Skeletal muscle satellite cell (primary cell): ENCODE data around the gene SETD2.

Experiments
- H3K27me3 ChIP-seq: 2 replicates; pipeline ENCODE4 v1.7.0; 2013; ENCODE audit warnings: low read length; ENCODE audit not compliant: control insufficient read depth, insufficient read depth
- H3K36me3 ChIP-seq: 2 replicates; pipeline ENCODE4 v1.7.0; 2013; ENCODE audit warnings: mild to moderate bottlenecking, control low read depth, low read length; ENCODE audit not compliant: insufficient read depth
- H3K4me1 ChIP-seq: 2 replicates; pipeline ENCODE4 v1.7.0; 2013; ENCODE audit warnings: low read length; ENCODE audit not compliant: control insufficient read depth, insufficient read depth
- H3K4me2 ChIP-seq: 2 replicates; pipeline ENCODE4 v1.7.0; 2013; ENCODE audit warnings: mild to moderate bottlenecking, low read length
- H3K4me3 ChIP-seq: 2 replicates; pipeline ENCODE4 v1.7.0; 2013; ENCODE audit warnings: low read length
- H3K9ac ChIP-seq: 2 replicates; pipeline ENCODE4 v1.7.0; 2013; ENCODE audit warnings: mild to moderate bottlenecking, low read depth, low read length, moderate library complexity
- H3K9me3 ChIP-seq: replicated peaks from 2 replicates; pipeline ENCODE4 v1.7.0; 2013; ENCODE audit warnings: mild to moderate bottlenecking, control low read depth, low read length

Gene SETD2

GRCh38 chr3:47000922-47001730 lies 162.8 kb downstream of the SETD2 start:
- H3K9me3 ChIP-seq: no peaks in the 10 kb centered on the region
- no peaks in the 10 kb centered on the region for H3K27me3 ChIP-seq
- peaks cover 8% of the 10 kb centered on the region for H3K4me1 ChIP-seq
- H3K4me2 ChIP-seq: no peak overlapping the region
- H3K4me3 ChIP-seq: no peak overlapping the region
- H3K9ac ChIP-seq: no peak overlapping the region
- peaks cover 3% of the 10 kb centered on the region for H3K36me3 ChIP-seq

GRCh38 chr3:47000198-47000815 lies 163.6 kb downstream of the SETD2 start:
- H3K9me3 ChIP-seq: no peaks in the 10 kb centered on the region
- H3K9ac ChIP-seq: no peak overlapping the region
- peaks cover 3% of the 10 kb centered on the region for H3K36me3 ChIP-seq
- no peaks in the 10 kb centered on the region for H3K27me3 ChIP-seq
- peaks cover 8% of the 10 kb centered on the region for H3K4me1 ChIP-seq
- H3K4me2 ChIP-seq: no peak overlapping the region
- no peak overlapping the region for H3K4me3 ChIP-seq

- H3K36me3 ChIP-seq: peaks cover 3% of the 10 kb centered on the region
- peaks cover 8% of the 10 kb centered on the region for H3K4me1 ChIP-seq
- no peak overlapping the region for H3K4me3 ChIP-seq
- no peak overlapping the region for H3K4me2 ChIP-seq
- no peaks in the 10 kb centered on the region for H3K27me3 ChIP-seq
- H3K9ac ChIP-seq: no peak overlapping the region
- H3K9me3 ChIP-seq: no peaks in the 10 kb centered on the region
Measured at GRCh38 chr3:46999516-47000197, 164.3 kb downstream of the SETD2 start.

- no peaks in the 10 kb centered on the region for H3K9me3 ChIP-seq
- H3K36me3 ChIP-seq: peaks cover 3% of the 10 kb centered on the region
- H3K4me3 ChIP-seq: no peak overlapping the region
- H3K9ac ChIP-seq: no peak overlapping the region
- no peak overlapping the region for H3K4me2 ChIP-seq
- peaks cover 8% of the 10 kb centered on the region for H3K4me1 ChIP-seq
- no peaks in the 10 kb centered on the region for H3K27me3 ChIP-seq
Measured at GRCh38 chr3:46998852-46999515, 164.9 kb downstream of the SETD2 start.

- Histone ChIP-seq H3K9me3 (no peaks in the 10 kb centered on the region), H3K4me1 (peaks cover 8% of the 10 kb centered on the region), H3K4me2 (no peak overlapping the region), H3K36me3 (peaks cover 3% of the 10 kb centered on the region), H3K9ac (no peak overlapping the region), H3K4me3 (no peak overlapping the region), H3K27me3 (no peaks in the 10 kb centered on the region)
Measured at GRCh38 chr3:46998121-46998851, 165.6 kb downstream of the SETD2 start.

GRCh38 chr3:46997453-46998091 lies 166.3 kb downstream of the SETD2 start:
- Histone ChIP-seq H3K4me3 (no peak overlapping the region), H3K9me3 (no peaks in the 10 kb centered on the region)

GRCh38 chr3:46996689-46997452 lies 167.0 kb downstream of the SETD2 start:
- no peak overlapping the region for H3K4me3 ChIP-seq
- H3K4me1 ChIP-seq: peaks cover 8% of the 10 kb centered on the region
- no peak overlapping the region for H3K9ac ChIP-seq
- no peaks in the 10 kb centered on the region for H3K9me3 ChIP-seq
- peaks cover 3% of the 10 kb centered on the region for H3K36me3 ChIP-seq
- H3K4me2 ChIP-seq: no peak overlapping the region
- H3K27me3 ChIP-seq: no peaks in the 10 kb centered on the region

More at GRCh38 chr3:46997453-46998091, 166.3 kb downstream of the SETD2 start:
- H3K27me3 ChIP-seq: no peaks in the 10 kb centered on the region
- H3K36me3 ChIP-seq: peaks cover 3% of the 10 kb centered on the region
- H3K4me1 ChIP-seq: peaks cover 8% of the 10 kb centered on the region
- H3K9ac ChIP-seq: no peak overlapping the region
- H3K4me2 ChIP-seq: no peak overlapping the region

- no peaks in the 10 kb centered on the region for H3K27me3 ChIP-seq
- H3K4me2 ChIP-seq: no peak overlapping the region
- H3K9ac ChIP-seq: no peak overlapping the region
- peaks cover 8% of the 10 kb centered on the region for H3K4me1 ChIP-seq
- no peaks in the 10 kb centered on the region for H3K9me3 ChIP-seq
- no peaks in the 10 kb centered on the region for H3K36me3 ChIP-seq
- H3K4me3 ChIP-seq: no peak overlapping the region
Measured at GRCh38 chr3:46995901-46996562, 167.9 kb downstream of the SETD2 start.

GRCh38 chr3:46994801-46995731 lies 168.8 kb downstream of the SETD2 start:
- H3K4me1 ChIP-seq: no peaks in the 10 kb centered on the region
- H3K4me2 ChIP-seq: no peak overlapping the region
- no peak overlapping the region for H3K4me3 ChIP-seq
- no peaks in the 10 kb centered on the region for H3K36me3 ChIP-seq
- H3K9ac ChIP-seq: no peak overlapping the region
- H3K9me3 ChIP-seq: no peaks in the 10 kb centered on the region
- no peaks in the 10 kb centered on the region for H3K27me3 ChIP-seq
